Dendritic cell treated with granulocyte-macrophage colony-stimulating factor and Interleukin-4, amounts not matched to agents 40 ng/mL and 50 ng/mL, for 4 days (primary cell): ENCODE data around the gene SCRT2.
"Not testable (repeated sequence)": the region's sequence is repeated elsewhere in the genome, so short reads cannot be mapped to it uniquely, and the experiment has no call there.

Experiments used
- H3K27ac Mint-ChIP-seq: one replicate; pipeline ENCODE4 v1.8.0; 2022; ENCODE audit warnings: mild to moderate bottlenecking, mixed read lengths
- H3K27me3 Mint-ChIP-seq: one replicate; pipeline ENCODE4 v1.8.0; 2022; ENCODE audit warnings: mild to moderate bottlenecking, mixed read lengths
- H3K36me3 Mint-ChIP-seq: one replicate; pipeline ENCODE4 v1.8.0; 2022; ENCODE audit warnings: low read depth, mixed read lengths
- H3K4me1 Mint-ChIP-seq: one replicate; pipeline ENCODE4 v1.8.0; 2022; ENCODE audit warnings: low read depth, mixed read lengths
- H3K4me3 Mint-ChIP-seq: one replicate; pipeline ENCODE4 v1.8.0; 2022; ENCODE audit warnings: mild to moderate bottlenecking, moderate library complexity, mixed read lengths
- H3K9me3 Mint-ChIP-seq: one replicate; pipeline ENCODE4 v1.8.0; 2022; ENCODE audit warnings: mixed read lengths
- intact Hi-C: fragments of 100-400 bp; cut with micrococcal nuclease; formaldehyde crosslinking; loops from one replicate; pipeline ENCODE4 v1.15.0; 2022

Gene SCRT2

GRCh38 chr20:675453-676314 is at the start of gene SCRT2:
TSS of gene SCRT2 (minus strand) at chr20:675802. CDS start at chr20:675601, 201 bp downstream.
- peak within 1 kb of the TSS; percentile 67 for H3K4me3 Mint-ChIP-seq

DNA sequence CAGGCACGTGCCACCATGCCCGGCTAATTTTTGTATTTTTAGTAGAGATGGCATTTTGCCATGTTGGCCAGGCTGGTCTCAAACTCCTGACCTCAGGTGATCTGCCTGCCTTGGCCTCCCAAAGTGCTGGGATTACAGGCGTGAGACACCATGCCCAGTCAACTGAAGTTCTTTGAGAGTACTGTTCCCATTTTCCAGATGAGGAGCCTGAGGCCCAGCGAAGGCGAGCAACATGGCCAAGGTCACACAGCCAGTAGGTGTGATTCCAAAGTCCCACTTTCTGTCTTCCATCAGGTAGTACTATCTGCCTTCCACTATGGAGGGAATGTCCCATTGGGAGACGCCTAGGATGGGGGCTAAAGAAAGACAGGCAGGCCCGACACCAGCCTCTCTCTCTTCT is 49.2 kb upstream of the SCRT2 start:
- intact Hi-C loops, result loop anchor here (5.0 kb wide), 1 partner anchor 47 kb away; the partner anchor contains the start of gene SCRT2
- H3K27ac Mint-ChIP-seq, result not testable (repeated sequence)

More at GRCh38 chr20:675453-676314, at the start of gene SCRT2:
- H3K36me3 Mint-ChIP-seq, result peaks cover 5% of the 10 kb centered on the region
- no peaks in the 10 kb centered on the region for H3K9me3 Mint-ChIP-seq
- intact Hi-C loops, result loop anchor here (5.0 kb wide), 1 partner anchor 52 kb away; no protein-coding TSS in a partner anchor
- peak within 1 kb of the TSS; percentile 17 for H3K27ac Mint-ChIP-seq
- H3K4me1 Mint-ChIP-seq, result peaks cover 79% of the 10 kb centered on the region
- H3K27me3 Mint-ChIP-seq, result peaks cover 57% of the 10 kb centered on the region

DNA sequence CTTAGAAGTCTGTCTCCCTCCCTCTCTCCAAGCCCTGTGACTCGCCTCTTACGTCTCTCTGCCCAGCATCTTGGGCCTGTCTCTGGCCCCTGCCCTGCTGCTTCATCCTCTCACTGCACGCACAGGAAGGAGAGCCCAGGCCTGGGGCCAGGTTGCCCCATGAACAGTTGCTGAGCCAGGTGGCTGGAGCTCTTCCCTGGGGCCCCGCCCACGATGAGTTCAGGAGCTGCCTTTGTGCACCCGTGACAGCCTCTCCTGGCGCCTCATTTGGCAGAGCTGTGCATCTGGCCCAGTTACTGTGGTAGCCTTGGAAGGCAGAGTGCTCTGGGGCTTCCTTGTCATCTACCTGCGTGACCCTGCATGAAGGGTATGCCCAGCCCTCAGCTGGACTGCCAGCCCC is 48.2 kb upstream of the SCRT2 start:
- Mint-ChIP-seq H3K9me3 (no peaks in the 10 kb centered on the region), H3K36me3 (peaks cover 8% of the 10 kb centered on the region), H3K27me3 (peaks cover 49% of the 10 kb centered on the region), H3K4me3 (no peak overlapping the region), H3K27ac (peak overlapping the region; percentile 16), H3K4me1 (peaks cover 16% of the 10 kb centered on the region)
- intact Hi-C loops, result no loop called here

More for the DNA sequence above, 49.2 kb upstream of the SCRT2 start:
- not testable (repeated sequence) for H3K4me3 Mint-ChIP-seq, H3K36me3 Mint-ChIP-seq, H3K9me3 Mint-ChIP-seq
- peaks cover 18% of the 10 kb centered on the region for H3K4me1 Mint-ChIP-seq
- peaks cover 58% of the 10 kb centered on the region for H3K27me3 Mint-ChIP-seq

- intact Hi-C loops, result no loop called here
- peaks cover 8% of the 10 kb centered on the region for H3K36me3 Mint-ChIP-seq
- H3K4me3 Mint-ChIP-seq, result no peak overlapping the region
- no peaks in the 10 kb centered on the region for H3K9me3 Mint-ChIP-seq
- peak overlapping the region; percentile 16 for H3K27ac Mint-ChIP-seq
- H3K27me3 Mint-ChIP-seq, result peaks cover 44% of the 10 kb centered on the region
- peaks cover 12% of the 10 kb centered on the region for H3K4me1 Mint-ChIP-seq
Measured at GRCh38 chr20:722822-723644, 47.4 kb upstream of the SCRT2 start.

DNA sequence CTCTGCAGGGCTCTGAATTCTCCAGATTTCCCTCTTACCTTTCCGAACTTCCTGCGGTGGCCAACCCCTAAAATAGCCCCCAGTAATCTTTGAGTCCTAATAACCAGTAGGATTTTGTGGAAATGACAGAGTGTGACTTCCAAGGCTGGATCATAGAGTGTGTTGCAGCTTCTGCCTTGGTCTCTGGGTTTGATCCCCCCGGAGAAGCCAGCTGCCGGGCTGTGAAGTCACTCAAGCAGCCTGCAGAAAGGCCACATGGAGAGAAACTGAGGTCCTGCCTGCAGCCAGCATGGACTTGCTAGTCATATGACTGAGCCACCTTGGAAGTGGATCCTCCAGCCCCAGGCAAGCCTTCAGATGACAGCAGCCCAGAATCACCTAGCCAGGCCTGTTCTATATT is 46.3 kb upstream of the SCRT2 start:
- Mint-ChIP-seq H3K27ac (no peak overlapping the region), H3K27me3 (peaks cover 44% of the 10 kb centered on the region), H3K9me3 (no peaks in the 10 kb centered on the region), H3K4me3 (no peak overlapping the region), H3K36me3 (peaks cover 17% of the 10 kb centered on the region), H3K4me1 (peaks cover 12% of the 10 kb centered on the region)
- intact Hi-C loops, result no loop called here

DNA sequence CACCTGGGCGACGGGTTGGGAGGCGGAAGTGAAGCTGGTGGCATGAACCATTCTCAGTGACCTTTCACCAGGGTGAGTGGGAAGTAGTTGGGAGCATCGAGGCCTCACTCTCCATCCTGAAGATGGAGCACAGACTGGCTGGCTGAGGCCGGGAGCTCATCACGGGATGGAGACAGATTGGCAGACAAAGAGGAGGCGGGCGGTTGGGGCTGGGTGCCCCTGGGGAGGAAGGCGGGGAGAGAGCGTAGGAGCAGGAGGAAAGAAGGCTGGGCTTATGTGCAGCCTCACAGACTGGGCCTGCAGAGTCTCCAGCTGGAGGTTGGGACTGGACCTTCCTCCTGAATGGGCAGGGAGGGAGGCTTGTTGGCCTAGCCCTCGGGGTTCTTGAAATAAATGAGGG is 44.2 kb upstream of the SCRT2 start:
- Mint-ChIP-seq H3K4me3 (no peak overlapping the region), H3K27ac (no peak overlapping the region), H3K4me1 (peaks cover 11% of the 10 kb centered on the region), H3K36me3 (peaks cover 18% of the 10 kb centered on the region), H3K9me3 (no peaks in the 10 kb centered on the region), H3K27me3 (peaks cover 28% of the 10 kb centered on the region)
- intact Hi-C loops, result no loop called here

DNA sequence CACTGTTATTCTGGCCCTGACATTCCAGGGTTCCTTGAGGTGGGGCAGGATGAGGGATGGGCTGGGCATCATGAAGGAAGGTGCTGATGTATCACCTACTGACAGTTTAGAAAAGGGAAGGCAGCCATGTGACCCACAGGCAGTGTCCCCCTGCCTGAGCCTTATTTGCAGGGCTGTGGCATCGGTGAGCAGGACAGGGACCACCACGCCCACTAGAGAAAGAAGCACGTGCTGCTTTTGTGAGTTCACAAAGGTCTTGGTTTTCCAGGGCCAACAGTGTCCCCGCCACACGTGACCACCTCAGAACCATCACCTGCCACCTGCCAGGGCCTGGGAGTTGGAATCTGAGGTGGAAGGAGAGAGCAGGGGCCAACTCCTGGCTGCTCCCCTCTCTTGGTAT is 43.5 kb upstream of the SCRT2 start:
- H3K9me3 Mint-ChIP-seq, result no peaks in the 10 kb centered on the region
- peaks cover 4% of the 10 kb centered on the region for H3K4me1 Mint-ChIP-seq
- intact Hi-C loops, result no loop called here
- H3K36me3 Mint-ChIP-seq, result peaks cover 18% of the 10 kb centered on the region
- no peak overlapping the region for H3K27ac Mint-ChIP-seq
- peaks cover 25% of the 10 kb centered on the region for H3K27me3 Mint-ChIP-seq
- no peak overlapping the region for H3K4me3 Mint-ChIP-seq

GRCh38 chr20:717832-718231 is 42.2 kb upstream of the SCRT2 start:
- H3K9me3 Mint-ChIP-seq, result peaks cover 9% of the 10 kb centered on the region
- H3K27ac Mint-ChIP-seq, result no peak overlapping the region
- intact Hi-C loops, result no loop called here
- peaks cover 17% of the 10 kb centered on the region for H3K36me3 Mint-ChIP-seq
- H3K4me3 Mint-ChIP-seq, result no peak overlapping the region
- H3K4me1 Mint-ChIP-seq, result no peaks in the 10 kb centered on the region
- peaks cover 15% of the 10 kb centered on the region for H3K27me3 Mint-ChIP-seq

GRCh38 chr20:717271-717670 is 41.7 kb upstream of the SCRT2 start:
- intact Hi-C loops, result no loop called here
- Mint-ChIP-seq H3K4me3 (no peak overlapping the region), H3K9me3 (peaks cover 10% of the 10 kb centered on the region), H3K27ac (no peak overlapping the region), H3K4me1 (no peaks in the 10 kb centered on the region), H3K27me3 (peaks cover 16% of the 10 kb centered on the region), H3K36me3 (peaks cover 17% of the 10 kb centered on the region)

- no peak overlapping the region for H3K4me3 Mint-ChIP-seq
- no peaks in the 10 kb centered on the region for H3K4me1 Mint-ChIP-seq
- H3K27ac Mint-ChIP-seq, result no peak overlapping the region
- H3K36me3 Mint-ChIP-seq, result peaks cover 19% of the 10 kb centered on the region
- peaks cover 35% of the 10 kb centered on the region for H3K27me3 Mint-ChIP-seq
- peaks cover 13% of the 10 kb centered on the region for H3K9me3 Mint-ChIP-seq
- intact Hi-C loops, result no loop called here
Measured at GRCh38 chr20:714453-714852, 38.9 kb upstream of the SCRT2 start.

GRCh38 chr20:711576-711975 is 36.0 kb upstream of the SCRT2 start:
- Mint-ChIP-seq H3K9me3 (peaks cover 24% of the 10 kb centered on the region), H3K36me3 (peaks cover 18% of the 10 kb centered on the region), H3K27ac (no peak overlapping the region), H3K4me3 (no peak overlapping the region), H3K27me3 (peaks cover 44% of the 10 kb centered on the region), H3K4me1 (no peaks in the 10 kb centered on the region)
- intact Hi-C loops, result no loop called here

GRCh38 chr20:710780-711450 is 35.3 kb upstream of the SCRT2 start:
- H3K4me3 Mint-ChIP-seq, result no peak overlapping the region
- H3K27me3 Mint-ChIP-seq, result peaks cover 44% of the 10 kb centered on the region
- intact Hi-C loops, result no loop called here
- peaks cover 24% of the 10 kb centered on the region for H3K9me3 Mint-ChIP-seq
- H3K36me3 Mint-ChIP-seq, result peaks cover 18% of the 10 kb centered on the region
- H3K4me1 Mint-ChIP-seq, result no peaks in the 10 kb centered on the region
- no peak overlapping the region for H3K27ac Mint-ChIP-seq

GRCh38 chr20:709991-710779 is 34.6 kb upstream of the SCRT2 start:
- Mint-ChIP-seq H3K27ac (no peak overlapping the region), H3K27me3 (peaks cover 44% of the 10 kb centered on the region), H3K9me3 (peaks cover 24% of the 10 kb centered on the region), H3K4me1 (no peaks in the 10 kb centered on the region), H3K4me3 (no peak overlapping the region), H3K36me3 (peaks cover 18% of the 10 kb centered on the region)
- intact Hi-C loops, result no loop called here
